ENCODE data around the gene ESYT2. TPM values are rescaled to one million over a fixed set of nuclear protein-coding genes. Genes with fewer than 3 reads are reported as not detected.

The ESYT2 gene
- polyA plus RNA-seq, 1 donor (not counting 4 experiments of a cell fraction or from before 2014, with no cell fraction given), result 45.9 TPM

DNA sequence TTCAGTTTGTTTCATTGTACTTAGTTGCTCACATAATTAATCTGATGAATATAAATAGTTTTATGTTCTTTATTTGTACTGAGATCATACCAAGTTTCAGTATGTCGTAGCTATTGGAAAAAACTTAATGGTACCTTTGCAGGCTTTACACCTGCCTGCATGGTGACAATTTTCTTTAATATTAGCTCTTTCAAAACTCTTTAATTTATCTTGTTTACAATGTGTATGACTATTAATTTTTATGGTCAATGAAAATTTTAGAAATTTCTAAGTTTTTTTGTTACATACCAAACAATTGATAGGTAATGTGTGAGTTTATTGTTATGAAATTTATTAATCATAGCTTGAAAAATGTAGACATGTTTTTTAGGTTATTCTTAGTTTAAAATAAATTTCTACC lies 31.1 kb upstream of the ESYT2 start:
- peaks cover 9% of the 10 kb centered on the region for H3K4me1 ChIP-seq (ENCODE audit: control insufficient read depth, extremely low read depth, insufficient read depth, low read length)
- dilution Hi-C loops (cut with MboI; ENCODE audit: extremely low pct_ligation_motif_present, low sequenced_read_pairs), result no loop called here
- H3K36me3 ChIP-seq (ENCODE audit: control insufficient read depth in 2 of 2, extremely low read depth in 1 of 2, insufficient read depth in 2 of 2, low read length in 2 of 2), result peaks cover 0 to 1% of the 10 kb centered on the region in 2 experiments
- FAIRE-seq (no peak), DNase-seq (ENCODE audit: low read depth, low spot score) (no peak)
- H3K27me3 ChIP-seq (ENCODE audit: control insufficient read depth, extremely low read depth, insufficient read depth, low read length), result no peaks in the 10 kb centered on the region
- H3K9me1 ChIP-seq (ENCODE audit: control insufficient read depth, extremely low read depth, insufficient read depth, low read length), result no peaks in the 10 kb centered on the region
- no peak overlapping the region for H3K9ac ChIP-seq (ENCODE audit: control insufficient read depth, extremely low read depth, insufficient read depth, low read length)
- no peaks in the 10 kb centered on the region for H4K20me1 ChIP-seq (ENCODE audit: control insufficient read depth, extremely low read depth, insufficient read depth, low read length)
- H3K79me2 ChIP-seq (ENCODE audit: control insufficient read depth, insufficient read depth, low read length), result peaks cover 49% of the 10 kb centered on the region
- no peak overlapping the region for H3K27ac ChIP-seq (ENCODE audit: control insufficient read depth, insufficient read depth, low read length)
- TF ChIP-seq, protein P1, sequence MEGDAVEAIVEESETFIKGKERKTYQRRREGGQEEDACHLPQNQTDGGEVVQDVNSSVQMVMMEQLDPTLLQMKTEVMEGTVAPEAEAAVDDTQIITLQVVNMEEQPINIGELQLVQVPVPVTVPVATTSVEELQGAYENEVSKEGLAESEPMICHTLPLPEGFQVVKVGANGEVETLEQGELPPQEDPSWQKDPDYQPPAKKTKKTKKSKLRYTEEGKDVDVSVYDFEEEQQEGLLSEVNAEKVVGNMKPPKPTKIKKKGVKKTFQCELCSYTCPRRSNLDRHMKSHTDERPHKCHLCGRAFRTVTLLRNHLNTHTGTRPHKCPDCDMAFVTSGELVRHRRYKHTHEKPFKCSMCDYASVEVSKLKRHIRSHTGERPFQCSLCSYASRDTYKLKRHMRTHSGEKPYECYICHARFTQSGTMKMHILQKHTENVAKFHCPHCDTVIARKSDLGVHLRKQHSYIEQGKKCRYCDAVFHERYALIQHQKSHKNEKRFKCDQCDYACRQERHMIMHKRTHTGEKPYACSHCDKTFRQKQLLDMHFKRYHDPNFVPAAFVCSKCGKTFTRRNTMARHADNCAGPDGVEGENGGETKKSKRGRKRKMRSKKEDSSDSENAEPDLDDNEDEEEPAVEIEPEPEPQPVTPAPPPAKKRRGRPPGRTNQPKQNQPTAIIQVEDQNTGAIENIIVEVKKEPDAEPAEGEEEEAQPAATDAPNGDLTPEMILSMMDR (optimal IDR thresholded peaks at IDR 0.05 in 1 of 3, IDR thresholded peaks at IDR 0.05 in 1 of 3, conservative IDR thresholded peaks at IDR 0.05 in 1 of 3; ENCODE audit: extremely low read depth in 1 of 3, insufficient read depth in 2 of 3, low read length in 3 of 3), result no peak
- no peak for TF ChIP-seq EZH2 (IDR thresholded peaks at IDR 0.05; ENCODE audit: low read length)
- no peaks in the 10 kb centered on the region for H3K9me3 ChIP-seq (ENCODE audit: control insufficient read depth, low read depth, low read length)
- H2AFZ ChIP-seq (ENCODE audit: control insufficient read depth, low read length), result no peak overlapping the region
- no peak overlapping the region for H3K4me3 ChIP-seq (ENCODE audit: control insufficient read depth in 2 of 3, extremely low read depth in 1 of 3, insufficient read depth in 2 of 3, low read depth in 1 of 3, low read length in 3 of 3)
- no peak overlapping the region for H3K4me2 ChIP-seq (ENCODE audit: control insufficient read depth, extremely low read depth, insufficient read depth, low read depth, low read length)

- H3K4me1 ChIP-seq (ENCODE audit: control insufficient read depth, extremely low read depth, insufficient read depth, low read length), result peaks cover 3% of the 10 kb centered on the region
- no peak for FAIRE-seq
- no peaks in the 10 kb centered on the region for H3K27me3 ChIP-seq (ENCODE audit: control insufficient read depth, extremely low read depth, insufficient read depth, low read length)
- TF ChIP-seq EZH2 (IDR thresholded peaks at IDR 0.05; ENCODE audit: low read length), result no peak
- TF ChIP-seq, protein P1 (optimal IDR thresholded peaks at IDR 0.05 in 1 of 3, IDR thresholded peaks at IDR 0.05 in 1 of 3, conservative IDR thresholded peaks at IDR 0.05 in 1 of 3; ENCODE audit: extremely low read depth in 1 of 3, insufficient read depth in 2 of 3, low read length in 3 of 3), result no peak
- no peaks in the 10 kb centered on the region for H3K9me1 ChIP-seq (ENCODE audit: control insufficient read depth, extremely low read depth, insufficient read depth, low read length)
- H2AFZ ChIP-seq (ENCODE audit: control insufficient read depth, low read length), result no peak overlapping the region
- DNase-seq (ENCODE audit: low read depth, low spot score), result no peak
- dilution Hi-C loops (cut with MboI; ENCODE audit: extremely low pct_ligation_motif_present, low sequenced_read_pairs), result no loop called here
- H3K36me3 ChIP-seq (ENCODE audit: control insufficient read depth in 2 of 2, extremely low read depth in 1 of 2, insufficient read depth in 2 of 2, low read length in 2 of 2), result no peaks in the 10 kb centered on the region
- no peak overlapping the region for H3K4me2 ChIP-seq (ENCODE audit: control insufficient read depth, extremely low read depth, insufficient read depth, low read depth, low read length)
- peaks cover 39% of the 10 kb centered on the region for H3K79me2 ChIP-seq (ENCODE audit: control insufficient read depth, insufficient read depth, low read length)
- no peaks in the 10 kb centered on the region for H3K9me3 ChIP-seq (ENCODE audit: control insufficient read depth, low read depth, low read length)
- no peak overlapping the region for H3K9ac ChIP-seq (ENCODE audit: control insufficient read depth, extremely low read depth, insufficient read depth, low read length)
- no peak overlapping the region for H3K4me3 ChIP-seq (ENCODE audit: control insufficient read depth in 2 of 3, extremely low read depth in 1 of 3, insufficient read depth in 2 of 3, low read depth in 1 of 3, low read length in 3 of 3)
- no peak overlapping the region for H3K27ac ChIP-seq (ENCODE audit: control insufficient read depth, insufficient read depth, low read length)
- no peaks in the 10 kb centered on the region for H4K20me1 ChIP-seq (ENCODE audit: control insufficient read depth, extremely low read depth, insufficient read depth, low read length)
Observed at GRCh38 chr7:158858592-158859503, 29.5 kb upstream of the ESYT2 start.
